SH-SY5Y (cell line): ENCODE results near the gene ZC3H18.

ENCODE experiments used
- GATA2 ChIP-seq: IDR thresholded peaks from 2 replicates; pipeline ENCODE4 v1.6.1; 2011; ENCODE audit warnings: mild to moderate bottlenecking, low read depth, low read length
- GATA3 ChIP-seq: IDR thresholded peaks from 2 replicates; pipeline ENCODE4 v1.6.1; 2011; ENCODE audit warnings: low read depth, mild to moderate bottlenecking, low read length, moderate library complexity

GRCh38 chr16:88549671-88550245 lies 20.4 kb upstream of the ZC3H18 start:
- no peak for TF ChIP-seq GATA2
- no peak for TF ChIP-seq GATA3
